Activated CD4-positive, alpha-beta memory T cell treated with anti-CD3 and anti-CD28 coated beads for 36 hours (primary cell): ENCODE data around the gene SLC52A3. TPM values are rescaled to one million over a fixed set of nuclear protein-coding genes. Genes with fewer than 3 reads are reported as not detected.
"Not testable (repeated sequence)": the region's sequence is repeated elsewhere in the genome, so short reads cannot be mapped to it uniquely, and the experiment has no call there.

ENCODE experiments used
- CTCF ChIA-PET: fragments of 350-600 bp; sonication (Branson Sonifier 250); formaldehyde crosslinking; loops from one replicate; lab custom pipeline; 2021; ENCODE audit warnings: antibody characterized with exemption, inconsistent platforms; lab: Charles Lee
- POLR2A ChIA-PET: fragments of 350-600 bp; sonication (Branson Sonifier 250); formaldehyde crosslinking; loops from one replicate; lab custom pipeline; 2021; ENCODE audit warnings: antibody characterized with exemption; lab: Charles Lee
- DNase-seq: peaks from one replicate; pipeline ENCODE4 v3.0.0-alpha.2; 2020
- H3K27ac Mint-ChIP-seq: one replicate; pipeline ENCODE4 v1.8.0; 2021; ENCODE audit warnings: mixed read lengths
- H3K27me3 Mint-ChIP-seq: one replicate; pipeline ENCODE4 v1.8.0; 2021; ENCODE audit warnings: mixed read lengths
- H3K36me3 Mint-ChIP-seq: one replicate; pipeline ENCODE4 v1.8.0; 2021; ENCODE audit warnings: mixed read lengths
- H3K4me1 Mint-ChIP-seq: one replicate; pipeline ENCODE4 v1.8.0; 2021; ENCODE audit warnings: low read depth, mixed read lengths
- H3K4me3 Mint-ChIP-seq: one replicate; pipeline ENCODE4 v1.8.0; 2021; ENCODE audit warnings: mild to moderate bottlenecking, mixed read lengths
- H3K9me3 Mint-ChIP-seq: one replicate; pipeline ENCODE4 v1.8.0; 2021; ENCODE audit warnings: mixed read lengths
- intact Hi-C: fragments of 100-400 bp; cut with micrococcal nuclease; formaldehyde crosslinking; loops from one replicate; pipeline ENCODE4 v1.15.1; 2023
- total RNA-seq, 2 experiments: library from RNA; stranded (reverse); gene quantifications; one replicate each; pipeline ENCODE4 v1.2.3, GENCODE V29; 2021

SLC52A3 gene
- not detected for total RNA-seq

DNA sequence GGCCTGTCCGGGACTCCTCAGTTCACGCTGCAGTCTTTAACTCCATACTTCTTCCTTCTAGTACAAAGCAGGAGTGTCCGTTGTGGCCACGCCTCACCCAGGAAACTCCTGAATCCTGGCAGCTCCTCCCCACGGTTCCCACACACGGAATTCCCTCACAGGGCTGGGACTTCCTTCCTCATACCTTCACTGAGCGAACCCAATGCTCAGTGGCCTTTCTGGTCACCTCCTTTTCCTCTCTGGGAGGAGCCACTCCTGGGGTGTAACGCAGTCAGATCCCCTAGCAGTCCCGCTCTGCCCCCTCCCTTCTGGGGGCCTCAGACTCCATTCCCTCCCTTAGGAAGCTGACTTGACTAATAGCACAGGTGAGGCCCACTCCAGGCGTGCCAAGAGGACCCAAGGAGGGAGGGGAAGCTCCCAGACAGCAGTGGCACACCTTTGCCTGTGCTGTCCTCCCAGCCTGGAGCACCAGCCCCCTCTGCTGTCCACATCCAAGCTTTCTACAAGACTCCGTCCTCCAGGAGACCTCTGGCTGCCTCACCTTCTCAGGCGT lies at the start of gene SLC52A3:
Gene SLC52A3 (minus strand): TSS at position 75 of the 553 bp plus-strand sequence. CDS start 2,726 bp downstream, outside the sequence.
- H3K27me3 Mint-ChIP-seq, result peaks cover 18% of the 10 kb centered on the region
- CTCF ChIA-PET, result interaction anchor here (1.6 kb wide), 1 partner anchor 29 kb away, joined by 10 read pairs; no protein-coding TSS in a partner anchor
- peak; percentile 17 for DNase-seq
- POLR2A ChIA-PET, result no interaction called here
- H3K9me3 Mint-ChIP-seq, result no peaks in the 10 kb centered on the region
- intact Hi-C loops, result no loop called here
- no peak within 1 kb of the TSS for H3K27ac Mint-ChIP-seq
- no peak within 1 kb of the TSS for H3K4me3 Mint-ChIP-seq
- no peaks in the 10 kb centered on the region for H3K4me1 Mint-ChIP-seq
- no peaks in the 10 kb centered on the region for H3K36me3 Mint-ChIP-seq

DNA sequence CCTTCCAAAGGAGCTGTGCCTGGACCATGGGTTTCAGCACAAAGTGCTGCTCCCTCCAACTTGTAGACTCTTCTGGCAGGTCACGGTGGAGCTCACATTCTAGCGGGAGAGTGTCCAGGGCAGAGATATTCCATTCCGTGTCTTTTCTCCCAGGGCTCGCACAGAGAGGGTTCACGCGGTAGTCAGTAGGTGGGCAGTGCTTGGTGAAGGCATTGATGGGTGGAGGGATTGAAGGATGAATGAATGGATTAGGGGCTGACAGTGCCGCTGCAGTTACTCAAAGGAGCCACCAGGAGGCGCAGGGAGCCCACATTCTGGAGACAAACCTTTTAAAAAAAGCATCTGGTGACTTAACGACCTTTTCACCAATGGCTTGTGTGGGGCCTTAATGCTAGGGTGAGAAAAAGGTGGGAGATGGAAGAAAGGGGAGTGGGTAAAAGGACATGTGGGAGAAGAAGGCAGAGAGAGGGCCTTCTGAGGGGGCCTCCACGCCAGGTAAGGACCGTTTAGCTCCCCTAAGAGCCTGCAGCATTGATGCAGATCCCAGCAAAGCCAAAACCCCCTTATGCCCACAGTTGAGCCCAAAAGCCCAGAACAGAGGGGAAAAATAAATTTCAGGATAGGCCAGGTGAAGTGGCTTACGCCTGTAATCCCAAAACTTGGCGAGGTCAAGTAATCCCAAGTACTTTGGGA lies 47.8 kb upstream of the SLC52A3 start:
- no peaks in the 10 kb centered on the region for H3K9me3 Mint-ChIP-seq
- ChIA-PET CTCF (interaction anchor here (0.6 to 9.0 kb wide), 20 partner anchors 11 to 398 kb away, joined by 3 to 324 read pairs (median 4); partner anchors contain the start of genes ANGPT4 and FAM110A), POLR2A (no interaction called here)
- DNase-seq, result peak; percentile 76
- H3K4me3 Mint-ChIP-seq, result no peak overlapping the region
- peaks cover 15% of the 10 kb centered on the region for H3K27me3 Mint-ChIP-seq
- intact Hi-C loops, result loop anchor here (1.0 to 5.0 kb wide), 5 partner anchors 96 to 397 kb away; no protein-coding TSS in a partner anchor
- H3K36me3 Mint-ChIP-seq, result no peaks in the 10 kb centered on the region
- H3K27ac Mint-ChIP-seq, result no peak overlapping the region
- H3K4me1 Mint-ChIP-seq, result no peaks in the 10 kb centered on the region

DNA sequence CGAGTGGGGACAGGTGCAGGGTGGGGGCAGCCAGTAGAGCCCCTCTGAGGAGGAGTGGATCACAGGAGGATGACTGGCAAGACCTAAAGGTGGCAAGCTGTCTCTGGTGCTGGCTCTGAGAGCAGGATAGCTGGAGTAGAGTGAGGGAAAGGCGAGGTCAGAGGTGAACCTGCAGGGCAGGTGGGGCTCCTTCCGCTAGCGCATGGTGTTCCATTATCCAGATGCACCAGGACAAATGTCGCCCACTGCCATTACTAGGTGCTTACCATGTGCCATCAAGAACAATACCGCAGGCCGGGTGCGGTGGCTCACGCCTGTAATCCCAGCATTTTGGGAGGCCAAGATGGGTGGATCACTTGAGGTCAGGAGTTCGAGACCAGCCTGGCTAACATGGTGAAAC lies 46.9 kb upstream of the SLC52A3 start:
- ChIA-PET CTCF (interaction anchor here (0.6 to 9.0 kb wide), 16 partner anchors 10 to 399 kb away, joined by 3 to 324 read pairs (median 4); partner anchors contain the start of genes ANGPT4 and FAM110A), POLR2A (no interaction called here)
- intact Hi-C loops, result loop anchor here (5.0 kb wide), 1 partner anchor 97 kb away; no protein-coding TSS in a partner anchor
- no peak overlapping the region for H3K27ac Mint-ChIP-seq
- no peaks in the 10 kb centered on the region for H3K4me1 Mint-ChIP-seq
- DNase-seq, result no peak
- no peaks in the 10 kb centered on the region for H3K9me3 Mint-ChIP-seq
- peaks cover 18% of the 10 kb centered on the region for H3K27me3 Mint-ChIP-seq
- no peaks in the 10 kb centered on the region for H3K36me3 Mint-ChIP-seq
- no peak overlapping the region for H3K4me3 Mint-ChIP-seq

DNA sequence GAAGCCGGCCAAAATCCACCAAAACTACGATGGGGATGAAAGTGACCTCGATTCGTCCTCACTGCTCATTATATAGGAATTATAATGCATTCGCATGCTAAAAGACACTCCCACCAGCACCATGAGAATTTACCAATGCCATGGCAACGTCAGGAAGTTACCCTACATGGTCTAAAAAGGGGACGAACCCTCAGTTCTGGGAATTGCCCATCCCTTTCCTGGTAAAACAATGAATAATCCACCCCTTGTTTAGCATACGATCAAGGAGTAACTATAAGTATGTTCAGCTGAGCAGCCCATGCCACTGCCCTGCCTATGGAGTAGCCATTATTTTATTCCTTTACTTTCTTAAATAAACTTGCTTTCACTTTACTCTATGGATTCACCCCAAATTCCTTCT lies 45.1 kb upstream of the SLC52A3 start:
- intact Hi-C loops, result no loop called here
- Mint-ChIP-seq H3K27ac (no peak overlapping the region), H3K27me3 (peaks cover 20% of the 10 kb centered on the region), H3K4me3 (no peak overlapping the region), H3K36me3 (no peaks in the 10 kb centered on the region), H3K9me3 (no peaks in the 10 kb centered on the region), H3K4me1 (no peaks in the 10 kb centered on the region)
- ChIA-PET POLR2A (no interaction called here), CTCF (no interaction called here)
- DNase-seq, result no peak

DNA sequence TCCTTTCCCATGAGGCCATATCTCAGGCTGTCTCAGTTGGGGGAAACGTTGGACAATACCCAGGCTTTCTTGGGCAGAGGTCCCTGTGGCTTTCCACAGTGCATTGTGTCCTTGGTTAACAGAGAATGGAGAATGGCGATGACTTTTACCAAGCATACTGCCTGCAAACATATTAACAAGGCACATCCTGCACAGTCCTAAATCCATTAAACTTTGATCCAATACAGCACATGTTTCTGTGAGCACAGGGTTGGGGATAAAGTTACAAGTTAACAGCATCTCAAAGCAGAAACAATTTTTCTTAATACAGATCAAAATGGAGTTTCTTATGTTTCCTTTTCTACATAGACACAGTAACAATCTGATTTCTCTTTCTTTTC lies 44.1 kb upstream of the SLC52A3 start:
- H3K27me3 Mint-ChIP-seq, result peaks cover 20% of the 10 kb centered on the region
- intact Hi-C loops, H3K9me3 Mint-ChIP-seq, CTCF ChIA-PET, H3K4me1 Mint-ChIP-seq, H3K27ac Mint-ChIP-seq, DNase-seq, POLR2A ChIA-PET, H3K36me3 Mint-ChIP-seq, H3K4me3 Mint-ChIP-seq: not testable (repeated sequence)

DNA sequence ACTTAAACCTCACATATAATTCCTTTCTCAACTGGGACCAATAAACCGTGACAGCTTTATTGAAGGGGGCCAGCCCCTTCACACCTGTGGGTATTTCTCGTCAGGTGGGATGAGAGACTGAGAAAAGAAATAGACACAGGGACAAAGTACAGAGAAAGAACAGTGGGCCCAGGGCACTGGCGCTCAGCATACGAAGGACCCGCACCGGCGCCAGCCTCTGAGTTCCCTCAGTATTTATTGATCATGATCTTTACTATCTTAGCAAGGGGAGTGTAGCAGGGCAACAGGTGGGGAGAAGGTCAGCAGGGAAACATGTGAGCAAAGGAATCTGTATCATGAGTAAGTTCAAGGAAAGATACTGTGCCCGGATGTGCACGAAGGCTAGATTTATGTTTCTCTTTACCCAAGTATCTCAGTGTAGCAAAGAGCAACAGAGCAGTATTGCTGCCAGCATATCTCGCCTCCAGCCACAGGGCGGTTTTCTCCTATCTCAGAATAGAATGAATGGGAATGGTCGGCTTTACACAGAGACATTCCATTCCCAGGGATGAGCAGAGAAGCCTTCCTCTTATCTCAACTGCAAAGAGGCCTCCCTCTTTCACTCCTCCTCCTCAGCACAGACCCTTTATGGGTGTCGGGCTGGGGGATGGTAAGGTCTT lies 43.6 kb upstream of the SLC52A3 start:
- H3K27ac Mint-ChIP-seq, intact Hi-C loops, POLR2A ChIA-PET, DNase-seq, H3K9me3 Mint-ChIP-seq, H3K4me3 Mint-ChIP-seq, H3K36me3 Mint-ChIP-seq, H3K4me1 Mint-ChIP-seq: not testable (repeated sequence)
- peaks cover 20% of the 10 kb centered on the region for H3K27me3 Mint-ChIP-seq
- CTCF ChIA-PET, result interaction anchor here (4.0 kb wide), 1 partner anchor 144 kb away, joined by 25 read pairs; no protein-coding TSS in a partner anchor

DNA sequence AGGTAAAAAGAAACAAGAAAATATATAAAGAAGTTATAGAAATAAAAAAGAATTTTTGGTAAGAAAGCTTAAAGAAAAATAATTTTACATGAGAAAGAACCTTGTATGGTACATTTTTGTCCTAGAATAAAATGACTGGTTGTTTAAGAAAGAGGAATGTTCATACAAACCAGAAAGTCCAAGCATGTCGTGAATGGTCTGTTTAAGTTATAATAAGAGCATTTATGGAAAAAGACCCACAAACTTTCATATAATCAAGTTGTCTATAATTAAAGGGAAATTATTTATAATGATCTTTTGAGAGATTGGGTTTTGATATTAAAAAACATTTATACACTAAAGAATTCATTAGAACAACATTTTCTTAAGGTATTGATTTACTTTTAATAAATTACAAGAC lies 37.4 kb upstream of the SLC52A3 start:
- Mint-ChIP-seq H3K4me3 (no peak overlapping the region), H3K36me3 (peaks cover 2% of the 10 kb centered on the region), H3K27me3 (peaks cover 4% of the 10 kb centered on the region), H3K4me1 (no peaks in the 10 kb centered on the region), H3K27ac (no peak overlapping the region), H3K9me3 (peaks cover 7% of the 10 kb centered on the region)
- ChIA-PET POLR2A (no interaction called here), CTCF (interaction anchor here (1.3 to 1.8 kb wide), 3 partner anchors 10 to 45 kb away, joined by 3 to 5 read pairs (median 4); no protein-coding TSS in a partner anchor)
- intact Hi-C loops, result no loop called here
- no peak for DNase-seq

DNA sequence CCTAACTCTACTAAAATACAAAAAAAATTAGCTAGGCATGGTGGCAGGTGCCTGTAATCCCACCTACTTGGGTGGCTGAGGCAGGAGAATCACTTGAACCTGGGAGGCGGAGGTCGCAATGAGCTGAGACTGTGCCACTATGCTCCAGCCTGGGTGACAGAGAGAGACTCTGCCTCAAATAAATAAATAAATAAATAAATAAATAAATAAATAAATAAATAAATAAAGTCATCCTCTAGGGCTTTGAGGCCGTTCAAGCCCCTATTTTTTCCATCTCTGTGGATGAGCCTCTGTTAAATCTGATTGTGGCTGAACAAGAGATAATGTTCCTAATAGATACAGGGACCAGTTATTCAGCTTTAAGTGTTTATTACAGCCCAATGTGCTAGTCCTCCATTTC lies 33.4 kb upstream of the SLC52A3 start:
- CTCF ChIA-PET, result interaction anchor here (1.7 kb wide), 1 partner anchor 155 kb away, joined by 7 read pairs; no protein-coding TSS in a partner anchor
- intact Hi-C loops, result no loop called here

DNA sequence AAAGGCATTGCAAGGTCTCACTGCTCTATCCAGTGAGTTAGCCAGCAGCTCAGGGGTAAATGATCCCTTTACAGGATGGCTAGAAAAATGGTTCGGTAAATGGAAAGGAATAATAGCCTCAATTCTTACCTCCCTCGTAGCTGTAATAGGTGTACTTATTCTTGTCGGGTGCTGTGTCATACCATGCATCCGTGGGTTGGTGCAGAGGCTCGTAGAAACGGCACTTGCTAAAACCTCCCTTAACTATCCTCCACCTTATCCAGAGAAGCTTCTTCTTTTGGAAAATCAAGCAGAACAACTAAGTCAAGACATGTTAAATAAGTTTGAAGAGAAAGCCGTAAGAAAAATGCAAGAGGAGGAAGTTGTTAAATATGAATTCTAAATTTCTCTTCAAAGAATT lies 31.7 kb upstream of the SLC52A3 start:
- POLR2A ChIA-PET, H3K9me3 Mint-ChIP-seq, H3K27ac Mint-ChIP-seq, H3K4me3 Mint-ChIP-seq, H3K4me1 Mint-ChIP-seq, DNase-seq, H3K36me3 Mint-ChIP-seq, intact Hi-C loops: not testable (repeated sequence)
- peaks cover 17% of the 10 kb centered on the region for H3K27me3 Mint-ChIP-seq
- CTCF ChIA-PET, result interaction anchor here (1.1 kb wide), 1 partner anchor 412 kb away, joined by 3 read pairs; no protein-coding TSS in a partner anchor

More for the DNA sequence above, 33.4 kb upstream of the SLC52A3 start:
- Mint-ChIP-seq H3K27me3 (peaks cover 11% of the 10 kb centered on the region), H3K9me3 (peaks cover 7% of the 10 kb centered on the region), H3K27ac (no peak overlapping the region), H3K36me3 (peaks cover 2% of the 10 kb centered on the region), H3K4me3 (no peak overlapping the region), H3K4me1 (no peaks in the 10 kb centered on the region)
- DNase-seq, result no peak
- POLR2A ChIA-PET, result no interaction called here

DNA sequence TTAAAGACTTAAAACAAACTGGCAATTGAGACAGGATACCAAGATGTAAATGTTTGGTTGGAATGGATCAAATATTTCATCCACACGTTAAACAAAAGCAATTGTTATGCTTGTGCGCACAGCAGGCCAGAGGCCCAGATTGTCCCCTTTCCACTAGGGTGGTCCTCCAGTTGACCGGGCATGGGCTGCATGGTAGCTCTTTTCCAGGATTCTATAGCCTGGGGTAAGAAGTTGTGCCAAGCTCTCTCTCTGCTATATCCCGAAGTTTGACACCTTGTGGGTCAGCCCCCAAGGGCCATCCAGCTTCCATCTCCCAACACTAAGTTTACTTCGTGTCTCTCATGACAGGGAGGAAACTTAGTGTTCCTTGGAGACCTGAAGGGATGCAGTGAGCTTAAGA lies 30.4 kb upstream of the SLC52A3 start:
- H3K9me3 Mint-ChIP-seq, H3K27ac Mint-ChIP-seq, H3K4me3 Mint-ChIP-seq, CTCF ChIA-PET, H3K4me1 Mint-ChIP-seq, DNase-seq, POLR2A ChIA-PET, H3K36me3 Mint-ChIP-seq, intact Hi-C loops: not testable (repeated sequence)
- H3K27me3 Mint-ChIP-seq, result peaks cover 17% of the 10 kb centered on the region

DNA sequence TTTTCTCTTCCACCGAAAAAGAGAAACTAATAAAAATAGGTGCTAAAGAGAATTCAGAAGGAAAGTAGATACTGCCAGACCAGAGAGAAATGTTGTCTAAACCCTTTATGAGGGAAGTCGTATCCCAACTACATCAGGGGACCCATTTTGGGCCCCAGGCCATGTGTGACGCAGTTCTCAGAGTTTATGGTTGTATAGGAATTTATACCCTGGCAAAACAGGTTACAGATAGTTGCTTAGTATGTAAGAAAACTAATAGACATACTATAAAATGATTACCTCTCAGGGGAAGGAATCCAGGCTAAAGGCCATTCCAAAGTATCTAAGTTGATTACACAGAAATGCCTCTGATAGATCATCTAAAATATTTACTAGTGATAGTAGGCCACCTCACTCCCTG lies 28.6 kb upstream of the SLC52A3 start:
- DNase-seq, result no peak
- H3K36me3 Mint-ChIP-seq, result peaks cover under 1% of the 10 kb centered on the region
- peaks cover 9% of the 10 kb centered on the region for H3K9me3 Mint-ChIP-seq
- POLR2A ChIA-PET, result no interaction called here
- no peaks in the 10 kb centered on the region for H3K4me1 Mint-ChIP-seq
- no peak overlapping the region for H3K27ac Mint-ChIP-seq
- CTCF ChIA-PET, result no interaction called here
- H3K27me3 Mint-ChIP-seq, result peaks cover 21% of the 10 kb centered on the region
- intact Hi-C loops, result no loop called here
- no peak overlapping the region for H3K4me3 Mint-ChIP-seq

DNA sequence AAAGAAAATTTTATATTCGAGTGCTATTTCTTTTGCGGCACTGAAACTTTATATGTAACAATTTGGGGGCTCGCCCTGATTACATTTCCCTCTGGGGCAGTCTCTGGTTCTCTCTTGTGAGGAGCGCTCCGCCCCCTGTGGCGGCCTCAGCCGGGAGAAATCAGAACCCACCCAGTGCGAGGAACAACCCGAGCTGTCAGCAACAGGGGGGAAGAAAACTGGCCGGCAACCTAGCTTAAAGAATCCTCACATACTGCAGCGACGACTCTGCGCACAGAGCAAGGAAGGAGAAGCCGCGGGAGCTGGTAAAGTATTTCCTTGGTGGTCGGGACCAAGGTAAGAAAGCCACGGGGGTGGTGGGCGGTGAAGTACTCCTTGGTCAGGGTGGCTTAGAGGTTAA lies 23.9 kb upstream of the SLC52A3 start:
- POLR2A ChIA-PET, result no interaction called here

More for the DNA sequence above, 23.9 kb upstream of the SLC52A3 start:
- Mint-ChIP-seq H3K27me3 (peaks cover 37% of the 10 kb centered on the region), H3K4me1 (no peaks in the 10 kb centered on the region), H3K4me3 (no peak overlapping the region), H3K27ac (no peak overlapping the region), H3K9me3 (peaks cover 12% of the 10 kb centered on the region), H3K36me3 (peaks cover 3% of the 10 kb centered on the region)
- CTCF ChIA-PET, result no interaction called here
- intact Hi-C loops, result no loop called here
- DNase-seq, result no peak
